ENCODE measurements around the gene CERS6.
A peak's percentile ranks its signal among the peaks of the same experiment; 100 is the strongest.

The CERS6 gene

GRCh38 chr2:168730344-168730743 lies 274.3 kb downstream of the CERS6 start:
- DNase-seq (ENCODE audit: low read depth in 2 of 2): no peak

GRCh38 chr2:168731002-168731401 lies 274.9 kb downstream of the CERS6 start:
- DNase-seq (ENCODE audit: low read depth in 2 of 2): no peak

GRCh38 chr2:168731616-168732015 lies 275.5 kb downstream of the CERS6 start:
- no peak for DNase-seq (ENCODE audit: low read depth in 2 of 2)

GRCh38 chr2:168732100-168732499 lies 276.0 kb downstream of the CERS6 start:
- no peak for DNase-seq (ENCODE audit: low read depth in 2 of 2)

GRCh38 chr2:168732506-168732905 lies 276.4 kb downstream of the CERS6 start:
- DNase-seq (ENCODE audit: low read depth in 2 of 2): no peak

- DNase-seq (ENCODE audit: low read depth in 2 of 2): no peak
Measured at GRCh38 chr2:168734199-168734760, 278.2 kb downstream of the CERS6 start.

GRCh38 chr2:168736649-168737445 lies 280.8 kb downstream of the CERS6 start:
- DNase-seq (ENCODE audit: low read depth in 2 of 2): no peak

GRCh38 chr2:168738062-168738461 lies 282.0 kb downstream of the CERS6 start:
- DNase-seq (ENCODE audit: low read depth in 2 of 2): peak in 1 of 2 donors; percentile 2

GRCh38 chr2:168740360-168740759 lies 284.3 kb downstream of the CERS6 start:
- no peak for DNase-seq (ENCODE audit: low read depth in 2 of 2)

GRCh38 chr2:168740788-168741187 lies 284.7 kb downstream of the CERS6 start:
- no peak for DNase-seq (ENCODE audit: low read depth in 2 of 2)

- DNase-seq (ENCODE audit: low read depth in 2 of 2): no peak
Measured at GRCh38 chr2:168742258-168742932, 286.3 kb downstream of the CERS6 start.

- no peak for DNase-seq (ENCODE audit: low read depth in 2 of 2)
Measured at GRCh38 chr2:168744844-168745243, 288.8 kb downstream of the CERS6 start.

- no peak for DNase-seq (ENCODE audit: low read depth in 2 of 2)
Measured at GRCh38 chr2:168748461-168748860, 292.4 kb downstream of the CERS6 start.

GRCh38 chr2:168749297-168749696 lies 293.2 kb downstream of the CERS6 start:
- DNase-seq (ENCODE audit: low read depth in 2 of 2): no peak

- peak in 1 of 2 donors; percentile 5 for DNase-seq (ENCODE audit: low read depth in 2 of 2)
Measured at GRCh38 chr2:168751104-168751740, 295.1 kb downstream of the CERS6 start.

- DNase-seq (ENCODE audit: low read depth in 2 of 2): no peak
Measured at GRCh38 chr2:168752361-168752760, 296.3 kb downstream of the CERS6 start.

GRCh38 chr2:168753765-168754329 lies 297.8 kb downstream of the CERS6 start:
- no peak for DNase-seq (ENCODE audit: low read depth in 2 of 2)

- no peak for DNase-seq (ENCODE audit: low read depth in 2 of 2)
Measured at GRCh38 chr2:168757223-168757622, 301.2 kb downstream of the CERS6 start.

GRCh38 chr2:168758970-168759820 lies 303.1 kb downstream of the CERS6 start:
- no peak for DNase-seq (ENCODE audit: low read depth in 2 of 2)

GRCh38 chr2:168765401-168765800 lies 309.3 kb downstream of the CERS6 start:
- DNase-seq (ENCODE audit: low read depth in 2 of 2): no peak

- DNase-seq (ENCODE audit: low read depth in 2 of 2): no peak
Measured at GRCh38 chr2:168766600-168766999, 310.5 kb downstream of the CERS6 start.

All from stimulated activated CD8-positive, alpha-beta memory T cell treated with anti-CD3 and anti-CD28 coated beads, Interleukin-7, amount 100 ng/mL, for 4 hours (primary cell).